GM12878 (cell line): ENCODE measurements around the gene KDM6B. TPM values are rescaled to one million over a fixed set of nuclear protein-coding genes. Genes with fewer than 3 reads are reported as not detected.

Experiments
- ATAC-seq: fragments of 200-7000 bp; cut with Tn5 transposase; 3 replicates; pipeline ENCODE4 v1.9.1; 2020; ENCODE audit warnings: mild to moderate bottlenecking, moderate library complexity
- BruUV-seq: library from RNA; stranded (reverse); fragments of 400-500 nt; replicated peaks from 2 replicates; lab custom pipeline; 2021; lab: Mats Ljungman, UMichigan
- CTCF ChIA-PET: fragments of 300-600 bp; sonication (Branson Sonifier 250); formaldehyde crosslinking; extraction: SDS; loops from one replicate; lab custom pipeline; 2021; ENCODE audit warnings: inconsistent platforms; lab: Yijun Ruan, JAX
- POLR2A ChIA-PET: fragments of 350-600 bp; formaldehyde crosslinking; extraction: SDS; loops from one replicate; lab custom pipeline; 2021; ENCODE audit warnings: inconsistent platforms; lab: Charles Lee
- RAD21 ChIA-PET: fragments of 300-600 bp; sonication (Branson Sonifier 250); formaldehyde crosslinking; loops from one replicate; lab custom pipeline; 2023; ENCODE audit warnings: antibody characterized with exemption; ENCODE audit not compliant: unreplicated experiment; lab: Charles Lee
- SMC1A ChIA-PET: fragments of 300-600 bp; sonication (Branson Sonifier 250); formaldehyde crosslinking; loops from one replicate; lab custom pipeline; 2023; ENCODE audit not compliant: unreplicated experiment, uncharacterized antibody; lab: Charles Lee
- DNase-seq: peaks from one replicate; pipeline ENCODE4 v3.0.0-alpha.2; 2011; ENCODE audit warnings: low read depth, low spot score
- FAIRE-seq: peaks from 3 replicates; lab custom pipeline; 2011; peaks lifted over from hg19 to GRCh38; lab: Jason Lieb, UNC
- H2AFZ ChIP-seq: 2 replicates; pipeline ENCODE4 v1.6.0; 2011; ENCODE audit warnings: low read depth, low read length, control low read depth; ENCODE audit not compliant: control insufficient read depth
- H3K27ac ChIP-seq: 2 replicates; pipeline ENCODE4 v1.5.1; 2011; ENCODE audit warnings: control low read depth; ENCODE audit not compliant: control insufficient read depth, insufficient read depth
- H3K27me3 ChIP-seq, 2 experiments: replicated peaks in 1 of 2; 2 replicates each; pipeline versions ENCODE4 v1.6.0 to v1.6.1; 2011; ENCODE audit warnings: low read length in 1 of 2; ENCODE audit not compliant: control insufficient read depth in 2 of 2, insufficient read depth in 2 of 2
- H3K36me3 ChIP-seq, 2 experiments: 2 replicates each; pipeline ENCODE4 v1.5.1; 2011; ENCODE audit warnings: low read length in 1 of 2; ENCODE audit not compliant: control insufficient read depth in 2 of 2, insufficient read depth in 2 of 2
- H3K4me1 ChIP-seq: 2 replicates; pipeline ENCODE4 v1.6.1; 2011; ENCODE audit warnings: mild to moderate bottlenecking, low read length, moderate library complexity, mixed read lengths; ENCODE audit not compliant: control insufficient read depth, insufficient read depth
- H3K4me2 ChIP-seq: 2 replicates; pipeline ENCODE4 v1.6.0; 2011; ENCODE audit warnings: control low read depth; ENCODE audit not compliant: control insufficient read depth, insufficient read depth
- H3K4me3 ChIP-seq: fragments of 200-600 bp; sonication (generic); 2 replicates; pipeline ENCODE4 v1.5.1; 2016
- H3K79me2 ChIP-seq: 2 replicates; pipeline ENCODE4 v1.6.0; 2011; ENCODE audit warnings: low read length; ENCODE audit not compliant: control insufficient read depth, insufficient read depth
- H3K9ac ChIP-seq: 2 replicates; pipeline ENCODE4 v1.8.0; 2011; ENCODE audit warnings: low read length, control low read depth, mixed read lengths; ENCODE audit not compliant: control insufficient read depth, insufficient read depth
- H3K9me3 ChIP-seq: replicated peaks from 3 replicates; pipeline ENCODE4 v1.5.1; 2011; ENCODE audit warnings: mild to moderate bottlenecking, low read length; ENCODE audit not compliant: control insufficient read depth, insufficient read depth
- H4K20me1 ChIP-seq: 2 replicates; pipeline ENCODE4 v1.6.0; 2011; ENCODE audit not compliant: control insufficient read depth, insufficient read depth
- BCL11A ChIP-seq: IDR thresholded peaks from 2 replicates; pipeline ENCODE4 v1.6.1; 2011; ENCODE audit warnings: low read depth, low read length
- IKZF1 ChIP-seq: fragments of 450-650 bp; conservative IDR thresholded peaks from 2 replicates; pipeline ENCODE4 v1.6.1; 2017; ENCODE audit warnings: antibody characterized with exemption, mild to moderate bottlenecking
- MYB ChIP-seq: fragments of 150-350 bp; IDR thresholded peaks from 2 replicates; pipeline ENCODE4 v1.6.1; 2014; ENCODE audit warnings: mild to moderate bottlenecking, low read depth, low read length, borderline replicate concordance
- SMC3 ChIP-seq: IDR thresholded peaks from 2 replicates; pipeline ENCODE4 v1.6.1; 2011; ENCODE audit warnings: low read length, improper control_type of control experiment, borderline replicate concordance
- WGBS: methylation state at CpG from one replicate; pipeline ENCODE4 v1.1.6; 2016; ENCODE audit warnings: low lambda C conversion rate; ENCODE audit not compliant: insufficient replicate concordance, insufficient coverage; ENCODE audit errors: missing lambda C conversion rate; 5-methylcytosine and 5-hydroxymethylcytosine counted together
- in situ Hi-C: fragments of 300-500 bp; cut with MboI; formaldehyde crosslinking; loops from 9 replicates; pipeline ENCODE4 v1.14.3; 2018; ENCODE audit warnings: mixed read lengths
- intact Hi-C: fragments of 100-400 bp; cut with micrococcal nuclease; formaldehyde crosslinking; loops from one replicate; pipeline ENCODE4 v1.14.2; 2022; ENCODE audit not compliant: unreplicated experiment
- polyA plus RNA-seq, 11 experiments: library from polyadenylated mRNA; depleted of rRNA in 4 of 11; unstranded in 6 of 11; stranded (reverse) in 5 of 11; fragments of >200 nt; fragmentation: Nextera tagmentation in 4 of 11; fragmentation: Illumina TruSeq in 1 of 11; extraction: Ambion mirVana in 4 of 11; extraction: Trizol in 1 of 11; gene quantifications; 1 replicate in 1 of 11; 2 replicates in 10 of 11; pipeline versions ENCODE4 v1.2.1 to v1.2.3, GENCODE V29; 2011 to 2016; ENCODE audit warnings: inconsistent platforms in 2 of 11, missing spikeins in 2 of 11, low read depth in 1 of 11
- total RNA-seq, 4 experiments: library from RNA; depleted of rRNA in 3 of 4; stranded (reverse); fragments of >200 nt in 3 of 4; fragmentation: Illumina TruSeq in 1 of 4; extraction: Trizol in 1 of 4; gene quantifications; 2 replicates each; pipeline versions ENCODE4 v1.2.1 to v1.2.3, GENCODE V29; 2013 to 2021
- TF ChIP-seq, protein P1 (sequence below): IDR thresholded peaks from 2 replicates; pipeline ENCODE4 v1.6.1; 2011; ENCODE audit warnings: low read depth, mild to moderate bottlenecking, low read length, moderate library complexity, borderline replicate concordance; ENCODE audit errors: extremely low read depth

Gene KDM6B
- total and polyA plus RNA-seq, 10 of the 15 experiments (the other 5 are each of a cell fraction or from before 2014, with no cell fraction given): 0.05 to 33.5 (median 2.3) TPM

DNA sequence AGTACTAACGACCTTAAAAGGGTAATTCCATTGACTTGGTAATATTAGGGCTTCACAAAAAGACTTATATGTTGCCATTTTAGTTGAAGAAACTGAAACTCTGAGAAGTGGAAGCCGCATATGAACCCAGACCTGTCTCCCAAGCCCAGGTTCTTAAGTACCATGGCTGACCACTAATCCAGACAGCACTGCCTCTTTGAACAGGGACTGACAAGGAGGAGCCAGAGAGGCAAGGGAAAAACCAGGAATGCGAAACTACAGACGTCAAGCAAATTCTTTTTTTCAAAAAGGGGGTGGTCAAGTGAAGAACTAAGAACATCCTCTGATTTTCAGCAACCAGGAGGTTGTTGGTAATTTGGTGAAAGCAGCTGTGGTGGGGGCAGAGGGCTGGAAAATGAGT is 39.0 kb downstream of the KDM6B start:
- ChIA-PET RAD21 (interaction anchor here (0.8 to 1.5 kb wide), 2 partner anchors 14 to 59 kb away, joined by 3 read pairs; partner anchors contain the start of genes CNTROB and TRAPPC1), CTCF (interaction anchor here (1.1 to 15.5 kb wide), 5 partner anchors 10 to 112 kb away, joined by 3 to 308 read pairs (median 19); no protein-coding TSS in a partner anchor), POLR2A (interaction anchor here (1.2 kb wide), 1 partner anchor 186 kb away, joined by 3 read pairs; the partner anchor contains the start of gene TP53), SMC1A (interaction anchor here (1.3 to 1.8 kb wide), 2 partner anchors 11 to 129 kb away, joined by 5 to 6 read pairs; no protein-coding TSS in a partner anchor)
- Histone ChIP-seq H3K36me3 (no peaks in the 10 kb centered on the region; a peak in 2 of 4 replicates), H3K9me3 (no peaks in the 10 kb centered on the region), H4K20me1 (no peaks in the 10 kb centered on the region), H3K27me3 (no peaks in the 10 kb centered on the region), H3K27ac (no peak overlapping the region; the same call in 1 of the 2 replicates), H3K79me2 (no peaks in the 10 kb centered on the region; the same call in 1 of the 2 replicates), H3K4me1 (0 out of 2 replicates have a peak, but pooled peaks cover 8% of the 10 kb centered on the region), H3K4me2 (no peak overlapping the region), H3K9ac (no peak overlapping the region), H3K4me3 (no peak overlapping the region), H2AFZ (no peak overlapping the region)
- DNase-seq: no peak
- intact Hi-C loops (no loop called here), in situ Hi-C loops (no loop called here)
- TF ChIP-seq SMC3 (no peak), IKZF1 (0 out of 2 replicates have a peak, but pooled peaks have one; percentile 30), BCL11A (no peak), MYB (no peak)
- TF ChIP-seq, protein P1, sequence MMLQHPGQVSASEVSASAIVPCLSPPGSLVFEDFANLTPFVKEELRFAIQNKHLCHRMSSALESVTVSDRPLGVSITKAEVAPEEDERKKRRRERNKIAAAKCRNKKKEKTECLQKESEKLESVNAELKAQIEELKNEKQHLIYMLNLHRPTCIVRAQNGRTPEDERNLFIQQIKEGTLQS: no peak
- WGBS: 54% methylated on average over 4 of the region's 4 CpGs
- no peak for FAIRE-seq
- no TSS peak for BruUV-seq
- peak; percentile 58; the same call in 2 of the 3 replicates for ATAC-seq
